HG03565 (cell line): ENCODE data around the gene ALDH1A2.
"Not testable (repeated sequence)": the region's sequence is repeated elsewhere in the genome, so short reads cannot be mapped to it uniquely, and the experiment has no call there.

Experiments
- ATAC-seq: cut with Tn5 transposase; IDR thresholded peaks from one replicate; pipeline ENCODE4 v1.9.1; 2021; ENCODE audit warnings: mild to moderate bottlenecking, moderate library complexity; ENCODE audit not compliant: unreplicated experiment

The ALDH1A2 gene

GRCh38 chr15:58065445-58066041 lies at the start of gene ALDH1A2:
Gene ALDH1A2, minus strand, starts transcription at chr15:58065711. Its CDS starts 61 bp downstream, at chr15:58065650.
- no peak for ATAC-seq

- no peak for ATAC-seq
Measured at GRCh38 chr15:58114812-58115211, 49.3 kb upstream of the ALDH1A2 start.

GRCh38 chr15:58114388-58114787 lies 48.9 kb upstream of the ALDH1A2 start:
- ATAC-seq, result no peak

GRCh38 chr15:58113358-58113757 lies 47.8 kb upstream of the ALDH1A2 start:
- ATAC-seq, result not testable (repeated sequence)

- no peak for ATAC-seq
Measured at GRCh38 chr15:58111718-58112104, 46.2 kb upstream of the ALDH1A2 start.

- ATAC-seq, result no peak
Measured at GRCh38 chr15:58110999-58111717, 45.6 kb upstream of the ALDH1A2 start.

- ATAC-seq, result no peak
Measured at GRCh38 chr15:58109419-58109818, 43.9 kb upstream of the ALDH1A2 start.

GRCh38 chr15:58108117-58108516 lies 42.6 kb upstream of the ALDH1A2 start:
- no peak for ATAC-seq

GRCh38 chr15:58103482-58103881 lies 38.0 kb upstream of the ALDH1A2 start:
- ATAC-seq, result no peak

- ATAC-seq, result no peak
Measured at GRCh38 chr15:58096529-58097084, 31.1 kb upstream of the ALDH1A2 start.

- no peak for ATAC-seq
Measured at GRCh38 chr15:58095415-58095814, 29.9 kb upstream of the ALDH1A2 start.

GRCh38 chr15:58087871-58088270 lies 22.4 kb upstream of the ALDH1A2 start:
- ATAC-seq, result no peak

GRCh38 chr15:58086491-58086890 lies 21.0 kb upstream of the ALDH1A2 start:
- no peak for ATAC-seq

GRCh38 chr15:58083526-58083925 lies 18.0 kb upstream of the ALDH1A2 start:
- ATAC-seq, result no peak

- no peak for ATAC-seq
Measured at GRCh38 chr15:58081891-58082290, 16.4 kb upstream of the ALDH1A2 start.

GRCh38 chr15:58081456-58081855 lies 15.9 kb upstream of the ALDH1A2 start:
- ATAC-seq, result no peak

- ATAC-seq, result not testable (repeated sequence)
Measured at GRCh38 chr15:58080959-58081358, 15.4 kb upstream of the ALDH1A2 start.

GRCh38 chr15:58080398-58080797 lies 14.9 kb upstream of the ALDH1A2 start:
- ATAC-seq, result no peak

GRCh38 chr15:58078591-58078990 lies 13.1 kb upstream of the ALDH1A2 start:
- ATAC-seq, result no peak

- no peak for ATAC-seq
Measured at GRCh38 chr15:58077427-58077826, 11.9 kb upstream of the ALDH1A2 start.

- ATAC-seq, result no peak
Measured at GRCh38 chr15:58074452-58074851, 8.9 kb upstream of the ALDH1A2 start.

- no peak for ATAC-seq
Measured at GRCh38 chr15:58070801-58071418, 5.4 kb upstream of the ALDH1A2 start.
